Stromal cell of bone marrow (primary cell): ENCODE measurements around the gene B3GNT5.

Experiments used
- DNase-seq: peaks from one replicate; pipeline ENCODE4 v3.0.0-alpha.2; 2012; ENCODE audit warnings: low read depth

The B3GNT5 gene, protein sequence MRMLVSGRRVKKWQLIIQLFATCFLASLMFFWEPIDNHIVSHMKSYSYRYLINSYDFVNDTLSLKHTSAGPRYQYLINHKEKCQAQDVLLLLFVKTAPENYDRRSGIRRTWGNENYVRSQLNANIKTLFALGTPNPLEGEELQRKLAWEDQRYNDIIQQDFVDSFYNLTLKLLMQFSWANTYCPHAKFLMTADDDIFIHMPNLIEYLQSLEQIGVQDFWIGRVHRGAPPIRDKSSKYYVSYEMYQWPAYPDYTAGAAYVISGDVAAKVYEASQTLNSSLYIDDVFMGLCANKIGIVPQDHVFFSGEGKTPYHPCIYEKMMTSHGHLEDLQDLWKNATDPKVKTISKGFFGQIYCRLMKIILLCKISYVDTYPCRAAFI

DNA sequence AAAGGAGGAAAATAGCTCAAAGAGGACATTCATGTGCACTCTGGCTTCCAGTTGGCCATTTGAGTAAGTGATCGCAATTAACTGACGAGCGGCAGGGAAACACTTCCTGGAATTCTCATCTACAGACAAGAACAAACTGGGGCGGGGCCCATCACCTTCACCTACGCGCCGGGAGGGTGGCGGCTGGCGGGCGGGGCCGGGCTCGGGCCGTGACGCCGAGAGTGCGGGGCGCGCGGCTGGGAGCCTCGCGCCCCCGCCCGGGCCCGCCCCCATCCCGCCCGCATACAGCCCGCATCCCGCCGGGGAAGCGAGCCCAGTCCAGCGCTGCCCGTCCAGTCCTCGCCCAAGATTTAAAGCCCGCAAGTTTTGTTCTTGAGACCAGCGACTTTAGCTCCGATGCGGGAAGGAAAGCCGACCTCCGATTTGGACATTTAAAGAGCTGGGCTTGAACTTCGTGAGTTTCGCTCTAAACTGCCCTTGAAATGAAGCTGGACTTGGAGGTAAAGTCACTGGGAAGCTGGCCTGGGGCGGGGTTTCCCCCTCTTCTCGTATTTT lies at the start of gene B3GNT5:
Gene B3GNT5 (plus strand): TSS at position 281 of the 555 bp plus-strand sequence. CDS start 16,546 bp downstream, outside the sequence.
- DNase-seq = no peak

DNA sequence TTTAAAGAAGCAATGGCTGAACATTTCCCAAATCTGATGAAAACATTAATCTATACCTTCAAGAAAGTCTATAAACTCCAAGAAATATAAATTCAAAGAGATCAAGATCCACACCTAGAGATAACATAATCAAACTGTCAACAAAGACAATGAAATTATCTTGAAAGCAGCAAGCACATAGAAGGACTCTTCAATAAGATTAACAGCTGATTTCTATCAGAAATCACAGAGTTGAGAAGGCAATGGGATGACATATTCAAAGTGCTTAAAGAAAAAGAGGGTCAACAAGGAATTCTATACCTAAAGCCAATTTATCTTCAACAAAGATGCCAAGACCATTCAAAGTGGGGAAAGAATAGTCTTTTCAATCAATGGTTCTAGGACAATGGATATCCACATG lies 49.4 kb upstream of the B3GNT5 start:
- DNase-seq = no peak

DNA sequence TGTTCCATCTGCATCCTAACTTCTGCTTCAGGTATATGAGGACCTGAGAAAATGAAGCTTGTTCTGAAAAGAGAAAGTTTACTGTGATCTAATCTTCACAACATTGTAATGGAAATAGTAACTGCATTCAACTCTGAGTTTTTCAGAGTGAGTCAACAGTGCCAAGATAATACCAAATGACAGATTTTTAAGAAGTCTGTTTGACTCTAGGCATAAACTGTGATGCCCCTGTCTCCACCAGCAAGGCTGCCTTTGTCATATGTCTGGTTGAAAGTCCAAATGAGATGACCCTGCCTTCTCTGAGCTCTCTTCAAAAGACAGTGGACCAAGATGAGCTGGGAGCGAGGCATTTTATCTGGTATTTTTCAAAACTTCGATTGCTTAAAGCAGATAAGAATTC lies 44.8 kb upstream of the B3GNT5 start:
- no peak for DNase-seq

DNA sequence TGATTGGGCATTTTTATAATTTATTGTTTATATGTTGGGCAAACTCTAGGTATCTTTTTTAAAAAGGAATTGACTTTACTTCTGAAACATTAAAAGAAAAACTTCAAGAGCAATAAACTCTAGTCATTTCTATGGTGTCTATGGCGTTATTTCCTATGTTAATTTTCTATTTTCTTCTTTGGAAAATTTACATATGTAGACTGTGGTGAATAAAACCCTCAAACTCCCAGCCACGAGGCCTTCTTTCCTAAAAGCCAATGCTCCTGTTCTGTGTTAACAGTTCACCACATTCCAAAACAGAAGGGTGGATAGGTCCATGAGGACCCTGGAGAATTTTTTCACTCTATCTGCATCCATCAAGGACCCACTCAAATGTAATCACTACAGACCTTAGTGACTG lies 44.3 kb upstream of the B3GNT5 start:
- no peak for DNase-seq

DNA sequence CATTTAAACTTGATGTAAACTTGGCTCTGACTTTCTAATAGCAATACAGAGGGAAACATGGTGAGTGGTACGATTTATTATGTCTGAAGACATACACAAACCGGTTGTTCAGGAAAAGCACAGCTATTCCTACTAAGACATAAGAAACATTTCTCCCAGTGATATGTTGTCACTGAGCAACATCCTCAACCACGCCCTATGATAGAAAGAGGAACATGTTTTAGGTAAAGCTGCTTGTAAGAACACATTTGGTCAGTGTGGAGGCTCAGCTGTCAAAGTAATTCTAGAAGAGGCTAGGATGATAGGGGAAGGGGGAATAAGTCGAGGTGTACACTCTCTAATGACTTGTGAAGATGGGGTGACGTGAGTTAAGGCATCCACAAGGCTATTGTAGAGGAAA lies 42.7 kb upstream of the B3GNT5 start:
- DNase-seq = no peak

DNA sequence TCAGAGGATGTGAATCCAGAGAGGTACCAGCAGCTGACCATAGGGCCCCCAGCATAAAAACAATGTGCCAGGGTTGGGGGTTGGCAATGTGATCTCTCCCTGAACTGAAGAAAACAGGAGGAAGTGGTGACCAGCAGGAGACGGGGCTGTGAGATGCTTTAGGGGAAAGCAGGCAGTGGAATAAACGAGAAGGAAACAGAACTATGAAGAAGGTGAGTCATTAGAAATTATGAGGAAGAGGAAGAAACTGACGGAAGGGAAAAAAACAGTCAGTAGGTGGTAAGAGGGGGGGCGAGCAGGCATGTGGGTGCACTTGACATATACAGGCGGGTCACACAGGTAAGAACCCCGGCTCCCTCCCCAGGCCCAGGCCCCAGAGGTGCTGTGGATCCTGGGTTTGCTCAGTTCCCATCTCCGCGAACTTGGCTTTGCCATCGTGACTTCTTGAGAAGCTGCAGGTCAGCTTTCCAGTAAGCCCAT lies 42.2 kb upstream of the B3GNT5 start:
- DNase-seq = no peak

DNA sequence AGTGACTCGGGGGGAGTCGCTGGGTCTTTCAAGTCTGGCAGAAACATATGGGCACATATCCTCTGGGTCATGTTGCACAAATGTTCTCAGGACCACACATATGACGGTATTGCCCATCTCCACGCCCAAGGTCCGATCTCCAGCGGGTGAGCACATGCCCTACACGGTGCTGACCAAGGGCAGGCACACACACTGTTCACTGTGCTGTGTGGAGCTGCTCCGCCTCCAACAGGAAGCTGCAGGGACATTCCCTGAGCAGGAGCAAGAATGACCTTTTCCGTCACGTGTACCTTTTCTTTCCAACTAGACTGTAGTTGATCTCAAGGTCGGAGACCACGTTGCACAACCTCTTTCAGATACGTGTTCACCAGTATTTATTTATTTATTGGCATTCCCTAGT lies 41.7 kb upstream of the B3GNT5 start:
- DNase-seq = no peak

DNA sequence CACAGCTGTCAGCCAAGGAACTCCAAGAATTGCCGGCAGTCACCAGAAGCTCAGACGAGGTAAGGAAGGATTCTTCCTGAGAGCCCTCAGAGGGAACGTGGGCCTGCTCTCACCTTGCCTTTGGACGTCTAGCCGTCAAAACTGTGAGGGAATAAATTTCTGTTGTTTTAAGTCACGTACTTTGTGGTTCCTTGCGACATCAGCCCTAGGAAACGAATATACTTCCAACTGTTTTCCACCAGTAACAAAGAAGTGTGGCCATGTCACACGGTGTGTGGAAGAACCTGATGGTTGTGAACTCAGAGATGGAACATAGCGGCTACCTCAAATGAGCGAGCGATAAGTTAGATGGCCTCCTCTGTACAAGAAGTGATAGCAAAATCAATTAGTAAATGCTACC lies 41.0 kb upstream of the B3GNT5 start:
- DNase-seq = no peak

DNA sequence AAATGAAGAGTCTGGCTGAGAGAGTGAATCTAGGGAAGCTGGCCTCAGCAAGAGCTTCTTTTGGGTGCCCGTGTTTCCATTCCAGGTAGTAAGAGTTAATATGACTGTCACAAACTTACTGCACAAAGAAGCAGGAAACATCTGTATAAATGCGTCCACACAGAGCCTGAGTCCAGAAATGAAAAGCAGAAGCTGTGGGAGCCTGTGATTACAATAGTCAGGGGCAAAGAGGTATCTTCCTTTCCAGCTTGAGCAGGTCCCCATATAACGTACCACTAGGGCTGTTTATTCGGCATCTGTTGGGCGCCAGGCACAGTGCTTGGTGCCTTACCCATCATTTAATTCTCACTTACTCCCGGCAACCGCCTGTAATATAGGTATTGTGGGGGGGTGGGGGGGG lies 40.5 kb upstream of the B3GNT5 start:
- DNase-seq = no peak

DNA sequence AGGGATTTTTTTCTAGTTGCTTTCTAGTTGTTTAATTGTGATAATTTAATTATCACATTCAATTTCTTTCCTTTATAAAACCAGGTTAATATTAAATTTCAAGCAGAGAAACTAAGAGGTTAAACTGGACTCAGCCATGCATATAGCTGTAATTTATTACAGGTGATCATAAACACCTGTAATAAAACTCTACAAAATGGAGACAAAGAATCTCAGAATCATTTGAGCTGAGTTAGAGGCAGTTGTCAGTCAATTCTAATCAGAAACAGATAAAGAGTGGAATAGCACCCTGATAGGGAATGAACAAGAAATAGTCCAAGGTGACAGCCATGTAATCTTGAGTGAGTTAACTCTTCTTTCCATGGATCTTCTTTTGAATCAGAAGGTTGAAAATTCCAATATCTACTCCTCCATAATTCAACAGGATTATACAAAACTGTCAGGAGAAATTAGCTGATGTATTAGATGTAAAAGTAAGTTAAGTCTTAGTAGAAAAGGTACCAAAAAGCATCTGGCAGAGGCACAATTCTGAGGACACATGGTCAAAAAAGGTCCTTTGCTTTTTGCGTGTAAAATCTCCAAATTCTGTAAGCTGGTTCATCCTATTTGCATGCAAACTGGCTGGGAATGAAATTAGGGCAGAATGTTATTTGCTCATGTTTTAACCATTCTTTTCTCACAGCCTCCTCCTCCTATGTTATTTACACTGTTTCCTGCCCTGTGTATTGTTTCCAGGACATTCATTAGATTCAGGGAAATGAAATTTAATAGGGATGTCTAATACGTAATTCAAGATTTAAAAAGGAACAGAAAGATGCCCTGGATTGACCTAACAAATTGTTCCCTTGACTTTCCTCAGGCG lies 39.4 kb upstream of the B3GNT5 start:
- no peak for DNase-seq

DNA sequence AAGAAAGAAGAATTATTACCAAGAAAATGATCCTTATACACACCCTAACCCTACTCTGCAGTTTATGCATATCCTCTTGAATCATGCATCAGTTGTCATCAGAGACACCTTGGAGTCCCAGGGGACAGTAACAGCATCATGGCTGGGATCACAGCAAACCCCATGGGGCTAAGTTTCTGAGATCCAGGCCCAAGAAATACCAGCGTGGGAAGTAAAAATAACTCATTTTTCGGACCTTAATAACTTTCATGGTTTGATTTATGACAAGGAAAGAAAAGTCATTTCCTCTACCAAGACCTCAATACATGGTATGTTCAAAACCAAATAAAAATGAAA lies 38.8 kb upstream of the B3GNT5 start:
- no peak for DNase-seq

DNA sequence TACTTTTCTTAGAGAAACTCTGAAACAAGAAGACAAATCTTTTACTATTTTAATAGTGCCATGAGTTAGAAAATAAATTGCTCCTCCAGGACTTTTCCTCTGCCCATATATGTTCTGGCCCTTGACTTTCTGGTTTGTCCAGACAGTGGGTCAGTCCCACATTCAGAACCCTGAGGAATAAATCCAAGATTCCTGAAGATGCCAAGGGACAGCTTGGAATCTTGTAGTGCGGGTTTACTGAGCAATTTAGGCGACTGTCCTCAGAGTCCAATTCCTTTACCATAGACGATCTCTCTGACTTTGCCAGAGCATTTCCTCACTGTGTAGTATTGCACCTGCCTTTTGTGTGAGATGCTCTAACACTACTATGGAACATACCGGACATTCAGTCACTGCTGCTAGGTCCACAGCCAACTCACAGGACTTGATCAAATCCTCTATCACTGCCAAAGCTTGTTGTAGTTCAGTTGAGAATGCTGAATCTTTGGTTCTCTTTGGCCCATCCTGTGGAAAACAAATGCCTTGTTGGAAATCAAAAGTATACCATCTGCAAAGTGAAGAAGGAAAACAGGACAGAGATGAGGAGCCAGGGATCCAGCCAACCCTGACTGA lies 37.4 kb upstream of the B3GNT5 start:
- DNase-seq = no peak

DNA sequence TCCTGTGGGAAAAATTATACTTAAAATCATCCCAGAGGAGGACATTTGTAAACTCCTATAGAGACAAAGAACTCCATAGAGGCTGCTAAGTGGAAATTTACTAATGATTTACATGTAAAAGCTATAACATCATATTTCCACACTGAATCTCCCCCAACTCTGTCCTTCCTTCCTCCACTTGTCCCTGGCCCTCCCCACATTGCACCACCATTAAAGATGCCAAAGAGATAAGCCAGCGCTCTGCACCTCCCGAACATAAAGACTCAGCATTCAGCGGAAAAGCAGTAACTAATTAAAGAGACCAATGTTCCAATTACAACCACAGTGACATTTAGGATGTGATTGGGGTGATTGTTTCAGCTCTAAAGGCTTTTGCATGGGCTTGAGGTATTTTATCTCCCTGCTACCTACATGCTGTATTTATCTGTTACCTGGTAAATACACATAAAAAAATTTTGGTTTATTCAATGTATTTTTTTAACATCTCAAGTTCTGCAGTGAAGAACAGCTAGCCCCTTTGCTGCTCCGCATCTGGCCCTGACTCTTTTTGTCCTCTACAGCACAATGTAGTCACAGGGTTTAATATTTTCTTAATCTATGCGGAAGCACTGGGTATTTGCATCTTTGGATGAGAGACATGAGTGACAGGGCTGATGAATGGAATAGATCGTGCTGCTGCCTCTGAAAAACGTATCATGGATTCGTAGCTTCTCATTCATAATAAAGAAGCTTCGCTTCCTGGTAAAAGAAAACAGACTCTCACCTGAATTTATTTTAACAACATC lies 35.3 kb upstream of the B3GNT5 start:
- DNase-seq = no peak

DNA sequence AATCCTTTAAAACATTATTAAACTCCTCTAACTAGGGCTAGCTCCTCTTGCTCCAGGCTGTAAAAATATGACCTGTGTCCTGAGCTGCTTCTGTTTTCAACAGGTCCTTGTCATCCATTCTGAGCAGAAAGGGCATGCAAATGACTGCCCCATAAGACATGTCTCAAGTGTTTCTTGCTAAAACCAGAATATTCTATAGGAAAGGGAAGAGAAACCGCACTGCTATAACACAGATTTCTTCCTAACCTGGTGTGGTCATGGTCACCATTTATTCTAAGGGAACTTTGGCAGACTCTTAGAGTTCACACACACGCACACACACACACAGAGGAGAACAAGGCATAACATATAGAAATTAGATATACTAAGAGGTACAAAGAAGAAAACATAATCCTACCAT lies 34.2 kb upstream of the B3GNT5 start:
- no peak for DNase-seq

DNA sequence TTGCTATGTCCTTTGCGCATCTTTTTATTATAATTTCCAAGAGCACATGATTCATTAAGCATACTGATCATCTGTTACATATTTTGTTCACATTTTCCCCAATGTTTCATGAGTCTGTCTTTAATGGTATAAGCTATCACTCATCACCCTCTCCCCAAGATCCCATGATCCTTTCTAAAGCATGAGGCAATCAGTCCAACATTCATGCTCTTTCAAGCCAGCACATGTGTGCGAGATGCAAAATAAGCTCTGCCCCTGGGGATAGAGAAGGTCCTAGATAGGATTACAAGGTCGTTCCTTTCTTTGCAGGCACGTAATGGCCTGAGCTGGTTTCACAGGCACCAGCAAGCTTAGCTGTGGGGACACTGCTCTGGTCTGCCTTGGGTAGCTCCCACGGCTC lies 32.2 kb upstream of the B3GNT5 start:
- no peak for DNase-seq

DNA sequence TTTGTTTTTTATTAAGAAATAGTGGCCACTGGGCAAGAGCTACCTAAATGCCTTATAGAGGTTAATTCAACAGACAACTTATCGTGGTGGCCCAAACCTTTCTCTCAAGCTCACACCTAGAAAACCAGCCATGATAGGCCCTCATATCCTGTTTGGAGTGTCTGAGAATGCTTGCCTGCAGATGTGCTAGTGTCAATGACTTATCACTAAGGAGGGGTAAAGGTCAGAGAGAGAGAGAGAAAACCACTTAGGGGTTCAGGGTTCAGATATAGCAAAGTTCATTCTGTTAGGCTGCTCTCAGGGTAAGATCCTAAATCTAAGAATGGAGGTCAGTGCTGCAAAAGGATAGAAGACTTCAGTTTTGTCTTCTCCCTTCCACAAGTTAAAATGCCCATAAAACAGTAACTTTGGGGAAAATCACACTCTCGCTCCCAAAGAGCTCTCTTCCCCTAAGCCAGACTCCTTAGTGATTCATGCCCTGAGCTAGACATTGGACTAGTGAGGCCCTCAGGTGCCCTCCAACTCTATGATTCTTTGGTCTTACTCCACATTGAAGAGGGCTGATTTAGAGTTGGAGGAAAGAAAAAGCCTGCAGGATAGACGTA lies 30.3 kb upstream of the B3GNT5 start:
- no peak for DNase-seq

DNA sequence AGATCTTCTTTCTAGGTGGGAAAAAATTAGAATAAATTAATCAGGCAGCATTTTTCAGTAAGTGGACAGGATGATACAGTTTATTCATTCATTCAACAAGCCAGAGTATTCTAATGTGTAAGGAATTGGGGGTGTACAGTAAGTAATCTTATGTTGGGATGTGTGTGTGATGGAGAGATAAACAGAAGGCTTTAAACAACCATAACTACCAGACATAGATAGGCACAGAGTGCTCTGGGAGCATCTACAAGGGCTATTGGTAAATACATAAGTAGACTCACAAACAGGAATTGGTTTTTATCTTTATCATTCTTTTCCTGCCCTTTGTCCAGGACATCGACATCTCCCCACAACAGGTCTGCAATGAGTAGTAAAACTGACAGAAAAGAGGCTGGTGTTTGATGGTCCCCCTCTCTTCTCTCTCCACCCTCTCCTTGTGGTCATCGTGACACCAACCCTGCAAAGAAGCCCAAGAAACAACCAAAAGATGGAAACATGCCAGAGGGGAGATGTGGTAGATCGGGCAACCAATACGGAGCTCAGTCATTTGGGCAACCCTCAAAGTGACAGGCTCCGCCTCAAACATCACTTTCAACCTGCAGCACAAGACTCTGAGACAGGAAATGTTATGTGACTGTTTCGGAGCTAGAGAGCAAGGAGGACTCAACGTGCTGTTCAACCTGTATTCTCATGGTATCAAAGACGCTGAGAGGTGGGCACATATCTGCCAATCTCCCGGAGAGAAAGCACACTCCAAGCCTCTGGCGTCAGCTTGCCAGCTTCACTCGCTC lies 28.7 kb upstream of the B3GNT5 start:
- DNase-seq = no peak

DNA sequence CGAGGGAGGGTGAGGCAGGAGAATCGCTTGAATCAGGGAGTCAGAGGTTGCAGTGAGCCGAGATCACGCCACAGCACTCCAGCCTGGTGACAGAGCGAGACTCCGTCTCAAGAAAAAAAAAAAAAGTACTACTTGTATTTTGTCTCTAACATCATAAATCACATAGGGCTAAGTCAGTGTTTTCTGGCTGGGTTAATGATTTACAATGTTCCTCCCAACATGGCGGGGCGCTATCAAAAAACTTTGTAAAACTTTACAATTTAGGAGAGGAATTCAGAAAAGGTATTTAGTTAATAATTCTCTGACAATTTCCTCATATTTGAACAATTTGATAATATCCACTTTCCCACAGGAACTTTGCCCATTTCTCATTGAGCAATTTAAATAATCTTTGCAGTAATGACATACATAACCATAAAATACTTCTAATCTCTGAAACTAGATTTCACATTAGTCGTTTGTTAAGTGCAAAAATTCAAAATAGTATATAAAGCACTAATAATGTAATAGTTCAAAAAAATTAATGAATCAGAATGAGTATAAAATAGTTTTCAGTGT lies 26.6 kb upstream of the B3GNT5 start:
- DNase-seq = no peak

DNA sequence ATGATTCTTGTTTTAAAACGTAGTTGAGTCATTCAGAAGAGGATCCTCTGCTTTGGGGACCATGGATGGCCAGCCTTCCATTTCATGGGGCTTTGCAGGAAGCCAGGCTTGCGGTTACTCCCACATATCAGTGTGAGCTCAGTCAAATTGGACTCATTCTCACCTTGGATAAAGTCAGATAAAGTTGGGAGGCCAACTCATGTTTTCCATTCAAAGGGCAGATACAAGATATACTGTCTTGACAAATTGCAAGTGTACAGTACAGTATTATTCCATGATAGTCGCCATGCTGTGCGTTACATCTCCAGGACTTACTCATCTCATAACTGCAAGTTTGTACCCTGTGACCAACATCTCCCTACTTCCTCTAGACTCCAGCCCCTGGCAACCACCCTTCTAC lies 25.5 kb upstream of the B3GNT5 start:
- DNase-seq = no peak

DNA sequence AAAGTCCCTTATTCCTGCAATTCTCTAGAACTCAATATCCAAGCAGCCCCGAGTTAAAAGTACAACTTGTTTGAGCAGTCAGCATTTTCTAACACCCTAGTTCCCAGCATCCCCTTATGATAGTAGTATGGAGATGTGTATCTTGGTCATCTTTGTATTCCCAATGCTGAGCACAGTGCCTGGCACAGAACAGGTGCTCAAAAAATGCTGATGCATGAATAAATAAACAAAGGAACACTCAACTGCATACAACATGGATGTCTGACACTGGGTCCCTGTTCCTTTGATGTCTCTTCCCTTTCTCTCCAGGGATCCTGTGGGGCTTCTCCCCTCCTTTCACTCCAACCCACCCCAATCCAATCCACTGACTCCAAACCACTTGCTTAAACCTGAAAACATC lies 23.9 kb upstream of the B3GNT5 start:
- no peak for DNase-seq
